Glomerular endothelial cell (primary cell): Measurements from ENCODE around the gene FXYD1. TPM values are rescaled to one million over a fixed set of nuclear protein-coding genes. Genes with fewer than 3 reads are reported as not detected.
A peak's percentile ranks its signal among the peaks of the same experiment; 100 is the strongest.
"Not testable (repeated sequence)": the region's sequence is repeated elsewhere in the genome, so short reads cannot be mapped to it uniquely, and the experiment has no call there.

ENCODE experiments used
- DNase-seq: peaks from one replicate; pipeline ENCODE4 v3.0.0-alpha.2; 2011; ENCODE audit warnings: low read depth, low spot score; ENCODE audit errors: extremely low read depth
- total RNA-seq: library from RNA; depleted of rRNA; stranded (reverse); fragments of >200 nt; gene quantifications from 2 replicates; pipeline ENCODE4 v1.2.3, GENCODE V29; 2015

FXYD1 gene
- total RNA-seq, result not detected in 2 replicates

GRCh38 chr19:35138305-35138892 lies at the start of gene FXYD1:
Gene FXYD1, plus strand, starts transcription at chr19:35138824. Its CDS starts 1,256 bp downstream, at chr19:35140080.
- DNase-seq, result no peak

- DNase-seq, result no peak
Measured at GRCh38 chr19:35089554-35089953, 49.1 kb upstream of the FXYD1 start.

- DNase-seq, result no peak
Measured at GRCh38 chr19:35090160-35090505, 48.5 kb upstream of the FXYD1 start.

- DNase-seq, result peak; percentile 27
Measured at GRCh38 chr19:35090506-35091214, 48.0 kb upstream of the FXYD1 start.

- no peak for DNase-seq
Measured at GRCh38 chr19:35093430-35093829, 45.2 kb upstream of the FXYD1 start.

- no peak for DNase-seq
Measured at GRCh38 chr19:35093941-35094647, 44.5 kb upstream of the FXYD1 start.

- no peak for DNase-seq
Measured at GRCh38 chr19:35094656-35095055, 44.0 kb upstream of the FXYD1 start.

GRCh38 chr19:35095667-35096368 lies 42.8 kb upstream of the FXYD1 start:
- no peak for DNase-seq

GRCh38 chr19:35098413-35099049 lies 40.1 kb upstream of the FXYD1 start:
- DNase-seq, result no peak

GRCh38 chr19:35099155-35099896 lies 39.3 kb upstream of the FXYD1 start:
- no peak for DNase-seq

- no peak for DNase-seq
Measured at GRCh38 chr19:35099897-35100275, 38.7 kb upstream of the FXYD1 start.

GRCh38 chr19:35100588-35101533 lies 37.8 kb upstream of the FXYD1 start:
- DNase-seq, result no peak

- not testable (repeated sequence) for DNase-seq
Measured at GRCh38 chr19:35101949-35102348, 36.7 kb upstream of the FXYD1 start.

- DNase-seq, result not testable (repeated sequence)
Measured at GRCh38 chr19:35103614-35104013, 35.0 kb upstream of the FXYD1 start.

- no peak for DNase-seq
Measured at GRCh38 chr19:35104361-35104760, 34.3 kb upstream of the FXYD1 start.

- DNase-seq, result no peak
Measured at GRCh38 chr19:35105047-35105410, 33.6 kb upstream of the FXYD1 start.

- DNase-seq, result no peak
Measured at GRCh38 chr19:35105411-35106290, 33.0 kb upstream of the FXYD1 start.

GRCh38 chr19:35106291-35106583 lies 32.4 kb upstream of the FXYD1 start:
- DNase-seq, result no peak
